IPS DF 4.7 (cell line): Measurements from ENCODE around the gene PTCSC3.
"Not testable (repeated sequence)": the region's sequence is repeated elsewhere in the genome, so short reads cannot be mapped to it uniquely, and the experiment has no call there.

Source experiments
- DNase-seq: peaks from one replicate; pipeline ENCODE4 v3.0.0-alpha.2; 2013; ENCODE audit warnings: low spot score; ENCODE audit errors: extremely low read depth

Gene PTCSC3

DNA sequence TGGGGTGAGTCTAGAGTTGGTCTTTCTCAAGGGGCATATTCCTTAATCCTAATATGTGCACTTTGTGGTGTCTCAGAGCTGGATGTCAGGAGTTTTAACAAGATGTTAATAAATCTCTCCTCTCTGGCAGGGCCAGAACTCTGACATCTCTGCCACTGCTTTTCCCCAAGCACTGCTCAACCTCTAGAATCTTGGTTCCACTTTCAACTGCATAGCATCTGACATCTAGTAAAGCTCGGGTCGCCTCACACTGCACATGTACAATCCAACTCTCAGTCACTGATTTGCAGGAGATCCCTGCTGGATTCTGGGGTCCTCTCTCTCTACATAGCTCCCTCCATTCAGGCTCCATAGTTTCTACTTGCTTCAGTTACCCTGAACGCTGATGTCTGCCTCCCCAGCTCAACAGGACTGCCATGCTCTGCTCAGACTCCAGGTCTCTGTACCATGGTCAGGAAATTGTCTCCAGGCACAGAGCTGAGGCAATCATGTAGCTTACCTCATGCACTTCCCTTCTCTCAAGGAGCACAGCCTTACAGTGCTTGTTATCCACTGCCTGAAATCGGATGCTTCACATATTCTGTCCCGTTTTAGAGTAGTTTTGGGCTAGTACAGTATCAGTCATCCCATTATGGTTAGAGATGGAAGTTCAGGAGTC is 1.6 kb downstream of the PTCSC3 start:
- DNase-seq: no peak

DNA sequence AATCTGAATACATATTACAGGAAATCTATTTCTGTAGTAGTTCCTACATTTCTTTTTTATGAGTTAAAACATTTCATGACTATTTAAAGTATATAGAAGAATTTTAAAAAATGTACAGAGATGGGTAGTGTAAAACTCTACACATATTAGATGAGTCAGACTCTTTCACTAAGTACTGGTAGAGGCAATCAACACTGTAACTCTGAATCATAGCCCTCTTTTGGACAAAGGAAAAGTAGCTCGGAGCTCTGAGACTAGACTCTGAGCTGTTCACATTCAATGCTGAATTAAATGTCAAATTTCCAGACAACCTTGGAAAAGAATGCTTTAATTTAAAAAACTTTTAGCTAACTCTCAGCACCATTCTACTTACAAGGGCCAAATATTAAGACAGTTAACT is 3.4 kb downstream of the PTCSC3 start:
- DNase-seq: no peak

DNA sequence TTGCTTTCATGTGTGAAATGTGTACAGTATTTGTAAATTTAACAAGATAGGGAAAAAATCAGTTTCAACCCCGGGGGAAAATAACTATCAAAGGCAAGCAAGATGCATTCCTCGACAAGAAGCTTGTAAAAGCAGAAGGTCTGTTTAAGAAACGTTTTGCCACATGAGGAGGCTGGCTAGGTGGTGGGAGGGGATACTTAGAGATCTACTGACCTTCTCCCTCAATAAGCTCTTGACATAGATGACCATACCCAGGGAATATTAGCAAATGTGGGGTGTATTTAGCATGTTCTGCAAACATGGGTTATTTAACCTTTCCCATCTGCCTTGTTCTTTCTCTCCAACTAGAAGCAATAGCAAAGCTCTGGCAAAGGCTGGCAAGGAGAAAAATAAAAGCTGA is 4.9 kb downstream of the PTCSC3 start:
- no peak for DNase-seq

DNA sequence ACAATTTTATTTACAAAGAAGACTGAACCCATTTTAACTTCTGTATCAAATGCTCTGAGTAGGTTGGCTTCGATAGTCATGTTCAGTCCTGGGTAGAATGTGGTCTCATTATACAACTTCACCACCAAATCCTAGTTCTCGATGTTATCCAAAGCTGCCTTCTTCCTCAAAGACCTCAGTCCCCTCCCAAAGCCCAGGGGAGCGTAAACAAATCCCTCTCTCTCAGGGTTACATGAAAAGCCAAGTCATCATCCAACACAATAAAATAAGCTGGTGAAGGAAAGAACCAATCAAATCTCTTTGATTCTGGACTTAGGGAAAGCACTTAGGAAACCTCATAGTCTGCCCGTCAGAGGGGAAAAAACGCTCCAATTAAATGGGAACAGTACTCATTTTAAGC is 9.1 kb downstream of the PTCSC3 start:
- no peak for DNase-seq

DNA sequence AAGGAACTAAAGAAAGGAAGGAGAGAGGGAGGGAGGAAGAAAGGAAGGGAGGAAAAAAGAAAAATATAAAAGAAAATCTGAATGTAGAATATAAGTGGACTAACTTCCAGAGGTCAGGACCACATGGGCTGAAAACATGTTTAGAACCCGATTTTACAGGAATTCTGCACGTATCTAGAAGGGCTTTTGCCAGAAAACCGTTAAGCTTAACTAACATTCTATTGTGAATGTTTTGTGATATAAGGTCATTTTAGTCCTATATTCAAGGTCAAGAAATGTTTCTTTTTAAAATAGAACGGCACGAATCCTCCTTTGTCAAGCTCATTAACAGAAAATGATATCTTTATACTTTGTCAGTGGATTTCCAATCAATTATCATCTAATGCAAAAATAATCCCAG is 13.1 kb downstream of the PTCSC3 start:
- no peak for DNase-seq

DNA sequence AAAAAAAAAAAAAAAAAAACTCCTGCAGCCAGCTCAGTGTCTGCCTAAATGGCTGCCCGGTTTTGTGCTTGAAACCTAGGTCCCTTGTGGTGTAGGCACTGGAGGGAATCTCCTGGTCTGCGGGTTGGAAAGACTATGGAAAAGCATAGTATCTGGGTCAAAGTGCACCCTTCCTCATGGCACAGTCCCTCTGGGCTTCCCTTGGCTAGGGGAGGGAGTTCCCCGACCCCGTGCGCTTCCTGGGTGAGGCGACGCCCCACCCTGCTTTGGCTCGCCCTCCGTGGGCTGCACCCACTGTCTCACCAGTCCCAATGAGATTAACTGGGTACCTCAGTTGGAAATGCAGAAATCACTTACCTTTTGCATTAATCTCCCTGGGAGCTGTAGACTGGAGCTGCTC is 14.3 kb downstream of the PTCSC3 start:
- DNase-seq: no peak

DNA sequence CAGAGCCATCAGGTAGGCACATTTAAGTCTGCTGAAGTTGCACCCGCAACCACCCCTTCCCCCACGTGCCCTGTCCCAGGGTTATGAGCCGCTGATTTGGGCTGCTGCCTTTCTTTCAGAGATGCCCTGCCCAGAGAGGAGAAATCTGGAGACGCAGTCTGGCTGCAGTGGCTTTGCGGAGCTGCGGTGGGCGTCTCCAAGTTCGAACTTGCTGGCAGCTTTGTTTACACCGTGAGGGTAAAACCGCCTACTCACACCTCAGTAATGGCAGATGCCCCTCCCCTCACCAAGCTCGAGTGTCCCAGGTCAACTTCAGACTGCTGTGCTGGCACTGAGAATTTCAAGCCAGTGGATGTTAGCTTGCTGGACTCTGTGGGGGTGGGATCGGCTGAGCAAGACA is 14.7 kb downstream of the PTCSC3 start:
- DNase-seq: no peak

DNA sequence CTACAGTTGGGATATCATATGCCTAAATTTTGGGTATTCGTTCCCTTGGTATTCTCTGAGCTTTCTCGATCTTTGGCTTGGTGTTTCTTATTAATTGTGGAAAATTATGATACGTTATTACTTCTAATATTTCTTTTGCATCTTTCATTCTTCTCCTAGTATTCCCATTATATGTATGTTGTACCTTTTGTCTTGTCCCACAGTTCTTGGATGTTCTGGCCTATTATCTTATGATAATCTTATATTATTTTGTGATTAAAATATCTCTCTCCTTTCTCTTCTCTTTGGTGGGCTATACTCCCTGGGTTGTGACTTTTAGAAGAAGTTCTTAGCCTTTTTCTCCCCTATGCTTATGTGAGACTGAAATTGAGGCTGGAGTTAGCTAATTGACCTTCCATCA is 25.2 kb downstream of the PTCSC3 start:
- DNase-seq: no peak

DNA sequence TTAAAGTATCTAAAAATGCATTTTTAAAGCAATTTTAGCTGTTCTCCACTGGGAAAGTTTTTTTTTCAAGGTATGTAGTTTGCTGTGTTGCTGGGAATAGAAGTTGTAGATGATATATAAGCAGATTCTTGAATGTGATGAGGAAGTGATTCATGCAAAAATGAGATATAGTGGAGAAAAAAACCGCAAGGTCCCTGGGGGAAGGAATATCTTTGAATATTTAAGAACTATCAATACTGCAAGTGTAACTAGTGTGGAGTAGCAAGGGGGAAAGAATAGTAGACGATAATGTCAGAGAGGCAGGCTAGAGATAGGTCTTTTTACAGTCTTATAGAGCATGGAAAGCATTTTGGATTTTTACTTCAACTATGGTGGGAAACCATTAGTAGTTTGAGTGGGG is 42.5 kb downstream of the PTCSC3 start:
- DNase-seq: no peak

DNA sequence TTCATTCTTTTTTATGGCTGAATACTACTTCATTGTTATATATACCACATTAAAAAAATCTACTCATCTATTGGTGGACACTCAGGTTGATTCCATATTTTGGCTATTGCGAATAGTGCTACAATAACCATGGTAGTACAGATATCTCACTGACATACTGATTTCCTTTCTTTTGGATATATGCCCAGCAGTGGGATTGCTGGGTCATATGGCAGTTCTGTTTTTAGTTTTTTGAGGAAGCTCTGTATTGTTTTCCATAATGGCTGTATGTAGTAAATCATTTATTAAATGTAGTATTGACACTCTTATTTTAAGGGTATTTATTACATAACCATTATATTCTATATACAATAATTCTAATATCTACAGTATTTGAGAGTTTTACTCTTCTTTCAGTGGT is 43.7 kb downstream of the PTCSC3 start:
- no peak for DNase-seq

DNA sequence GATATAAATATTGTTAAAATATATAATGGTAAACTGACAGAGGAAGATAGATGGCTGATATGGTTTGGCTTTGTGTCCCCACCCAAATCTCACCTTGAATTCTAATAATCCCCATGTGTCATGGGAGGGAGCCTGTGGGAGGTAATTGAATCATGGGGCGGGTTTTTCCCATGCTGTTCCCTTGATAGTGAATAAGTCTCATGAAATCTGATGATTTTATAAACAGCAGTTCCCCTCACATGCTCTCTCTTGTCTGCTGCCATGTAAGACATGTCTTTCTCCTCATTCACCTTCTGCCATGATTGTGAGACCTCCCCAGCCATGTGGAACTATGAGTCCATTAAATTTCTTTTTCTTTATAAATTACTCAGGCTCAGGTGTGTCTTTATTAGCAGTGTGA is 46.3 kb downstream of the PTCSC3 start:
- DNase-seq: no peak

DNA sequence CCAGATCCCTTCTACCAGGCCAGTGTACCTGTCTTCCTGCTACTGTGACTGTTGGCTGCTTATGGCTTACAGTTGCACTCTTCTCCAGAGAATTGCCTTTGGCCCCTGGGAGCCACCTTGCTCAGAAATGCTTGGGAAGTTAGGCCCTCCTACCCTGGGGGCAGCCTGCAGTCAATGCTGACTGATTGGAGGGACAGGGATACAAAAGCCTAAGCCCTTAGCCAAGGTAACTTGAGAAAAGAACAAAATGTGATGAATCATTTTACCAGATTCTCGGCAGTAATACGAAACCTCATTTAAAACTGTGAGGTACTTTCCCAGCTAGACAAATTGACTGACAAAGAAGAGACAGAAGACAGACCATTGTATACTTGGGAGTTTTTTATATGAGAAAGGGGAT is 47.3 kb downstream of the PTCSC3 start:
- DNase-seq: peak; percentile 22

DNA sequence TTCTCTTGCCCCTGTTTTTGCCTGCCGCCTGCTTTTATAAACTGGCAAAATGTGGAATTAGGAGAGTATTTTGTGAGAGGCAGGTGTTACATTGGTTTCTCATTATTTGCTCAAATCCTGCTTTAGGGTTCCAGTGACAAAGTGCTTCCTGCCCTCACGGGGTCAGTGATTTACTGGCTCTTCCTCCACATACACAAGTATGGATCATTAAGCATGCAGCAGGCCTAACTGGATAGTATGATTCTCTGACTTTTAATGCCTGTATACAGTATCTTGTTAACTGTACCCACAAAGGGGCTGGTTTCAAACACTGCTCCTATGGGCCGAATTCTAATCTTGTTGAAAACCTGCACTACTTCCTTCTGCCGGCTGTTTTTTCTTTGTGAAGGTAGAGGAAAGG is 63.2 kb downstream of the PTCSC3 start:
- no peak for DNase-seq

DNA sequence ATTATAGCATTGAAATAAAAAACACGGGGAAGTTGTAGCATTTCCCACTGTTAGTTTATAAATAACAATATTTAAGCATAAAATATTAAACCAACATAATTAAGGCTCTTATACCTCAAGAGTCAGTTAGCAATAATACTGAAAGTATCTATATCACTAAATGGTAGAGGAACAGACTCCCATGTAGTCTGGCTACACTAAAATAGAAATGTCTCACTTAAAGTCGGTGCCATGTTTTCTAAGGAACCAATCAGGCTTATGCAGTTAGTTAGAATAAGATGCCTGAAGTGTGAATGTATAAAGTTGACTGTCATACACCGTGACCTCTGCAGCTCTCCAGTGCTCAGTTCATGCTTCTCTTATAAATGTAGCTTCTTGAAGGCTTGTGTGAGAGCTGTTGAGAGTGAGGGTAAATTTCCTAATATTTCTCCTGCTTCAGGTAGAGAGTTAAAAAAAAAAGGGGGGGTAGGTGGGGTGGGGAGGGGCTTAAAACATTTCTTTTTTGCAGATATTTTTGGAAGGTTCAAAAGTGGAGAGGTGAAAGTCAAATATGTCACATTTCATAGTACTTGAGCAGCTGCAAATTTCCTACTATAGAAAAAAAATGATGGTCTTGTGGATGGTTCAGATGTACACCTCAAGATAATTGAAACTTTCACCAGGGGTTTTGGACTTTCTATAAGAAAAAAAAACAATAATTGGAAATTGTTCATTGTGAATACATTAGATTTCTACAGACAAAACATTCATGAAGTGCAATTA is 64.5 kb downstream of the PTCSC3 start:
- DNase-seq: no peak

DNA sequence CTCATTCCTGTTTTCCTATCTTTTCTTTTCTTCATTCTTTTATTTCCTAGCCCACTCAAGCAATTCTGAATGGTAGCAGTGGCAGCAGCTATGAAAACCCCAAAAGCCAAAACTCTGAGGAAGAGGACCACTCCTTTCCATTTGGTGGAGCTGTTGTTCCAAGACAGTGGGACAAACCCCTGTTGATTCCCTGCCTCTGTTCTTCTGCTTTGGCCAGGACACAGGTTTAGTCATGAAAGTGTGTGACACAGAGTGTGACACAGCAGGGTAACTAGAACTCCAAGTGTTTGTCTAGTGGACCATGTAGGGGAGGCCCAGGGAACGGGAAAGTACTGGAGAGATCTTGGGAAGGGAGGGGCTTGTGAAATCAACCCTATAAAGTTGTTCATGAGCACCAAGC is 71.1 kb downstream of the PTCSC3 start:
- peak; percentile 30 for DNase-seq

DNA sequence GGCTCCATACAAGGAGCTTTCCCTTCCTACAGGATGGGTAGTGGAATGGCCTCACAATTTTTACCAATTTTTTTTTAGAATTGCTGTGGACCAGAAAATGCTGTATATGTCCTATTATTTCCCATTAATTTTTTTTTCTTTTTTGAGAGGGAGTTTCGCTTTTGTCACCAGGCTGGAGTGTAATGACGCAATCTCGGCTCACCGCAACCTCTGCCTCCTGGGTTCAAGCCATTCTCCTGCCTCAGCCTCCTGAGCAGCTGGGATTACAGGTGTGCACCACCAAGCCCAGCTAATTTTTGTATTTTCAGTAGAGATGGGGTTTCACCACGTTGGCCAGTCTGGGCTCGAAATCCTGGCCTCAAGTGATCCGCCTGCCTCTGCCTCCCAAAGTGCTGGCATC is 72.3 kb downstream of the PTCSC3 start:
- DNase-seq: not testable (repeated sequence)

DNA sequence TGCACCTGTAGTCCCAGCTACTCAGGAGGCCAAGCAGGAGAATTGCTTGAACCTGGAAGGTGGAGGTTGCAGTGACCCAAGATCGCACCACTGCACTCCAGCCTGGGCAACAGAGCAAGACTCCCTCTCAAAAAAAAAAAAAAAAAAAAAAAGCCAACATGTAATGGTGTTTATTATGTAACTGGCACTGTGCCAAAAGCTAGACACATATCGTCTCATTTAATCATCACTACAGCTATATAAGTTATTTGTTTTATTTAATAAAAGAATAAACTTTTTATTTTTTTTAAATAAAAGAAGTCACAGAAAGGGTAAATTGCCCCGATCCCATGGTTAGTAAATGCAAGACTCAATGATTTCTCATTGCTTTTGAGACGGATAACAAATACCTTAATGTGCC is 76.9 kb downstream of the PTCSC3 start:
- DNase-seq: no peak

DNA sequence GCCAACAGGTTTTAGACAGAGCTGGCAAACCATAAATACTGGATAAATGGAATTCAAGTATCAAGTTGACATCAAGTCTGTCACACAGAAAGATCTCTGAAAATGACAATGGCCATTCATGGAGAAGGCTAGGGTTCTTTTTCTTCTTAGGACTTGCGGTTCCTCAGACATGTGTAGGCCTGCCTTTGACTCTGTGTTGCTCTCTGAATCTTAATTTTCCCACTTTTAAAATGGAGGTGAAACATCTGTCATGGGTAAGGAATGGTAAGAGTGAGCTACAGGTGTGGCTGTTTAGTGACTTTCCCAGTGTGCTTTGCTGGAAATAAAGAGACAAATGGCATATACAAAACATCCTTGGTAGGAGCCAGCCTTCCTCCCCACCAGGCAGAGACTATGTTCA is 79.2 kb downstream of the PTCSC3 start:
- DNase-seq: no peak

DNA sequence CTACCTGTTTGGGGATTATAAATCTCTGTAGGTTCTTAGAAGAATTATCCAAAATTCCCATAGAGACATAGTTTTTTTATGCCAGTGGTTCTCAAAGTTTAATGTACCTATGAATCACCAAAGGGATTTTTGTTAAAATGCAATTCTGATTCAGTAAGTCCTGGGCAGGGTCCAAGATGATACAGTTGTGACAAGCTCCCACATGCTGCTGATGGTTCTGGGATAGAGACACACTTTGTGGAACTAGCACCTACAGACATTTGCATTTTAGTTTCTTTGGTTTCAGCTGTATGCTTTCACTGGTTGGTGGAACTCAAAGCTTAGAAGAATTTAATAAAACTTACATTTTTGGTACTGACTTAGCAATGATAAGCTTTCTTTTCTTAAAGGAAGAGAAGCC is 80.4 kb downstream of the PTCSC3 start:
- no peak for DNase-seq

DNA sequence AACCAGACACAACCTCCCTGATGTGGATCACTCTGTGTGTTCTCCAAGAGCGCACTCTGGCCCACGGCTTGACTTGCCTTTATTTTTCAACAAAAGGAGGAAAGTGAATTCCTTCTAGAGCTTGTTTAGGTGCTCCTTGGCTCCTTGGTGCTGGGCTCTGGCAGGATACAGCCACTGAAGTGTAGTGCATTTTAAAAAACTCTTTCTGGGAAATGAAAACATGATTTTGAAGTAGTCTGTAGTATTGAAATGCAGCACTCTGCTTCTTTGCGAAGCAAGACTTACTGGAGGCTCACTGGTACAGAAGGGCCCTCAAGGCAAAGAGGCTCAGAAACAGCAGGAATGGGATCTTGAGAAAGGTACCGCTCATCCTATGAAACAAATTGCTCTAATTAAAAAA is 81.6 kb downstream of the PTCSC3 start:
- DNase-seq: no peak

DNA sequence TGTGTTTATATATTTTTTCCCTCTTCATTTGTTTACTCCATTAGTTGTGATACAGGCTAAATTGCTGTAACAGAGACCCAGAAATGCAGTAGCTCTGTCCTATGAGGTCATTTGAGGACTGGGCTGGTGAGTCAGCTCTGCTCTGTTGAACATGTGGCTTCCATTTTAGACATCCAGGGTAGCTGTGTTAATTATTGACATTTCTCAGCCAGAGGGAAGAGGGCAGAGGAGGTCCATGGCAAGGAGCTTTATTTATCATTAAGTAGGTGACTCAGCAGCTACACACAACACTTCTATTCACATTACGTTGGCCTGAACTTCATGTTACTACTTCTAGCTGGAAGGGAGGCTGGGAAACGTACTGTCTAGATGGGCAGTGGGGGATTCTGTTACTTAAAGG is 85.4 kb downstream of the PTCSC3 start:
- no peak for DNase-seq

DNA sequence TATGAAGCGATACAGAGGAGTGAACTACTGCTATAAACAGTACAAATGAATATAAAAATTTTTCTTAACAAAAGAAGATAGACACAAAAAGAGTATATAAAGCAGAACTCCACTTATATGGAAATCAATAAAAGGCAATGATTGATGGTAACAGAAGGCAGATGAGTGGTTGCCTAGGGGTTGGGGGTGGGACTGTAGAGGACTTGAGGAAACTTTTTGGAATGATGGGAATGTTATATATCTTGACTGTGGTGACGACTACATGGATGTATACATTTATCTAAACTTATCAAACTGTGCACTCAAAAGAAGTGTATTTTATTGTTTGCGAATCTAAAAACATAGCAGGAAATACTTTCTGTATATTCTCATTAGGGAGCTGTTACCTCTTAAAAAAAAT is 89.1 kb downstream of the PTCSC3 start:
- no peak for DNase-seq

DNA sequence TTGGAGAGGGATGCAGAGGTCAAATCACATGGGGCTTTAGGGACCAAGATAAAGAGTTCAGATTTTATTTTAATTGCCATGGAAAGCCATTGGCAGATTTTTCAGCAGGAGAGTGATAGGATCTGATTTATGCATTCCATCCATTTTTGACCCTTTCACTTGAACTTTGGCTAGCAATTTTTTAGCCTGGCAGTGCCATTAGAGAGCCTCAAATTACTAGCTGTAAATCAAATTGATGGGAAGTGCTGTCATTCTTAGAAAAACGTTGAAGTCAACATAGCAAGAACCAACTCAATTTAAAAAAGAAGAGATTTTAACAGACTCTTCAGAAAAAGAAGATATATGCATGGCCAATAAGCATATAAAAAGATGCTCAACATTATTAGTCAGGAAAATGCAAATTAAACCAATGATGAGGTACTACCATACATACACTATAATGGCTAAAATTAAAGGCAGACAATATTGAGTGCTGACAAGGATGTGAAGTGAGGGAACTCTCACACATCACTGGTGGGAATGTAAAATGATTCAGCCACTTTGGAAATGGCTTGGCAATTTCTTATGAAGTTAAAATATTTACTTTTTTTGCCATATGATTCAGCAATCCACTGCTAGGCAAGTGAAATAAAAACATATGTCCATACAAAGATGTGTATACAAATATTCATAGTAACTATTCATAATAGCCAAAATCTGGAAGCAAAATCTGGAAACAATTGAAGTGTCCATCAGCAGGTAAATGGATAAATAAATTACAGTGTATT is 89.7 kb downstream of the PTCSC3 start:
- DNase-seq: no peak
